K562 (cell line): ENCODE results near the gene ICAM3. TPM values are rescaled to one million over a fixed set of nuclear protein-coding genes. Genes with fewer than 3 reads are reported as not detected.
A peak's percentile ranks its signal among the peaks of the same experiment; 100 is the strongest.

ENCODE experiments used
- ARID2 ChIP-seq: fragments of 450-650 bp; IDR thresholded peaks from 2 replicates; pipeline ENCODE4 v1.6.1; 2017; ENCODE audit warnings: antibody characterized with exemption, mild to moderate bottlenecking
- BRCA1 ChIP-seq, 2 experiments: fragments of 450-650 bp in 1 of 2; sonication (generic) in 1 of 2; formaldehyde crosslinking in 1 of 2; IDR thresholded peaks; 2 replicates each; pipeline versions ENCODE4 v1.5.0 to v1.6.1; 2017 to 2020; ENCODE audit warnings: mild to moderate bottlenecking in 1 of 2, missing genetic modification reagents in 1 of 2
- BRD9 ChIP-seq: fragments of 450-650 bp; IDR thresholded peaks from 2 replicates; pipeline ENCODE4 v1.6.1; 2018; ENCODE audit warnings: low read depth; ENCODE audit not compliant: partially characterized antibody
- EHMT2 ChIP-seq: fragments of 450-650 bp; IDR thresholded peaks from 2 replicates; pipeline ENCODE4 v1.6.1; 2018; ENCODE audit warnings: antibody characterized with exemption
- ELK1 ChIP-seq: sonication (generic); formaldehyde crosslinking; IDR thresholded peaks from 2 replicates; pipeline ENCODE4 v1.8.1; 2022; ENCODE audit warnings: missing genetic modification reagents
- HDAC1 ChIP-seq, 2 experiments: fragments of 450-650 bp; IDR thresholded peaks; 2 replicates each; pipeline ENCODE4 v1.6.1; 2016 to 2017; ENCODE audit warnings: inconsistent platforms in 1 of 2, mild to moderate bottlenecking in 1 of 2, moderate library complexity in 1 of 2
- KDM1A ChIP-seq, 2 experiments: fragments of 450-650 bp; IDR thresholded peaks; 2 replicates each; pipeline ENCODE4 v1.6.1; 2016; ENCODE audit warnings: mild to moderate bottlenecking in 2 of 2
- MAFF ChIP-seq: IDR thresholded peaks from 2 replicates; pipeline ENCODE4 v1.6.1; 2012; ENCODE audit warnings: low read length, improper control_type of control experiment
- MCM7 ChIP-seq, 2 experiments: fragments of 450-650 bp; IDR thresholded peaks; 2 replicates each; pipeline ENCODE4 v1.6.1; 2016 to 2018
- PURB ChIP-seq: sonication (generic); formaldehyde crosslinking; IDR thresholded peaks from 2 replicates; pipeline ENCODE4 v1.9.0; 2021; ENCODE audit warnings: low read depth, mild to moderate bottlenecking, missing genetic modification reagents
- PYGO2 ChIP-seq: fragments of 450-650 bp; IDR thresholded peaks from 2 replicates; pipeline ENCODE4 v1.6.1; 2016; ENCODE audit warnings: mild to moderate bottlenecking, missing genetic modification characterization, moderate library complexity, missing compliant biosample characterization
- SAFB2 ChIP-seq: fragments of 200-400 bp; formaldehyde crosslinking; IDR thresholded peaks from 2 replicates; pipeline ENCODE4 v1.6.1; 2018; ENCODE audit warnings: borderline replicate concordance, low read length, low read depth, moderate library complexity; ENCODE audit not compliant: severe bottlenecking
- SIN3A ChIP-seq, 2 experiments: fragments of 150-350 bp in 1 of 2; IDR thresholded peaks; 2 replicates each; pipeline ENCODE4 v1.6.1; 2011 to 2016; ENCODE audit warnings: borderline replicate concordance in 2 of 2, low read depth in 2 of 2, low read length in 2 of 2, mild to moderate bottlenecking in 2 of 2, moderate library complexity in 2 of 2; ENCODE audit not compliant: control insufficient read depth in 1 of 2
- SIN3B ChIP-seq: fragments of 450-650 bp; IDR thresholded peaks from 2 replicates; pipeline ENCODE4 v1.6.1; 2017; ENCODE audit warnings: low read depth, mild to moderate bottlenecking, moderate library complexity
- STAG1 ChIP-seq: sonication (generic); formaldehyde crosslinking; IDR thresholded peaks from 2 replicates; pipeline ENCODE4 v1.5.0; 2020; ENCODE audit warnings: missing genetic modification reagents, borderline replicate concordance
- STAT5B ChIP-seq: fragments of 250-450 bp; sonication (Bioruptor Pico); IDR thresholded peaks from 2 replicates; pipeline ENCODE4 v1.8.0; 2021; ENCODE audit warnings: mild to moderate bottlenecking, inconsistent platforms
- TCF7 ChIP-seq: sonication (generic); IDR thresholded peaks from 2 replicates; pipeline ENCODE4 v1.6.1; 2016; ENCODE audit warnings: antibody characterized with exemption, borderline replicate concordance
- XRCC4 ChIP-seq: IDR thresholded peaks from one replicate; pipeline ENCODE4 v1.6.1; 2011; ENCODE audit not compliant: insufficient read depth, insufficient read length; ENCODE audit errors: extremely low read depth
- ZNF324 ChIP-seq: fragments of 250-450 bp; sonication (Bioruptor Pico); IDR thresholded peaks from 2 replicates; pipeline ENCODE4 v1.4.0; 2020; ENCODE audit warnings: mild to moderate bottlenecking
- ZNF518B ChIP-seq: fragments of 250-450 bp; sonication (Bioruptor Pico); IDR thresholded peaks from 2 replicates; pipeline ENCODE4 v1.5.0; 2021; ENCODE audit warnings: mild to moderate bottlenecking, moderate library complexity
- ZNF57 ChIP-seq: fragments of 450-650 bp; formaldehyde crosslinking; IDR thresholded peaks from 2 replicates; pipeline ENCODE4 v1.4.0; 2020; ENCODE audit warnings: mild to moderate bottlenecking, moderate library complexity
- ZNF717 ChIP-seq: fragments of 250-450 bp; sonication (Bioruptor Pico); IDR thresholded peaks from 2 replicates; pipeline ENCODE4 v1.5.0; 2021
- ZNF785 ChIP-seq: fragments of 250-450 bp; sonication (Bioruptor Pico); IDR thresholded peaks from 2 replicates; pipeline ENCODE4 v1.4.0; 2020; ENCODE audit warnings: mild to moderate bottlenecking
- ZSCAN32 ChIP-seq: fragments of 450-650 bp; formaldehyde crosslinking; IDR thresholded peaks from 2 replicates; pipeline ENCODE4 v1.4.0; 2020; ENCODE audit warnings: mild to moderate bottlenecking, moderate library complexity
- polyA plus RNA-seq, 8 experiments: library from polyadenylated mRNA; depleted of rRNA in 4 of 8; stranded (reverse) in 5 of 8; unstranded in 3 of 8; fragments of >200 nt; fragmentation: Nextera tagmentation in 2 of 8; fragmentation: Illumina TruSeq in 1 of 8; extraction: Ambion mirVana in 2 of 8; extraction: Trizol in 1 of 8; gene quantifications; 2 replicates each; pipeline versions ENCODE4 v1.2.1 to v1.2.3, GENCODE V29; 2011 to 2014; ENCODE audit warnings: inconsistent platforms in 1 of 8, missing spikeins in 1 of 8
- total RNA-seq, 7 experiments: library from RNA; depleted of rRNA in 6 of 7; stranded (reverse); fragments of >200 nt in 6 of 7; fragmentation: Illumina TruSeq in 2 of 7; extraction: Trizol in 2 of 7; gene quantifications; 2 replicates each; pipeline versions ENCODE4 v1.2.1 to v1.2.3, GENCODE V29; 2011 to 2021; ENCODE audit warnings: low replicate concordance in 1 of 7

Gene ICAM3
- total and polyA plus RNA-seq, 9 of the 15 experiments (the other 6 are each of a cell fraction or from before 2014, with no cell fraction given): 6.5 to 39.5 (median 24.2) TPM

- TF ChIP-seq ZNF518B: no peak
- TF ChIP-seq ZNF57 (CRISPR knock-in tag): 0 out of 2 replicates have a peak, but pooled peaks have one; percentile 30
- no peak for TF ChIP-seq STAT5B (CRISPR knock-in tag)
- TF ChIP-seq ARID2: no peak
- TF ChIP-seq ZNF324 (CRISPR knock-in tag): no peak
- no peak for TF ChIP-seq SAFB2
- TF ChIP-seq PYGO2: no peak
- TF ChIP-seq ZSCAN32 (CRISPR knock-in tag): no peak
- no peak for TF ChIP-seq SIN3B
- TF ChIP-seq XRCC4: no peak
- no peak for TF ChIP-seq ELK1 (CRISPR knock-in tag)
- no peak for TF ChIP-seq BRD9
- no peak for TF ChIP-seq MCM7 (IDR thresholded peaks at IDR 0.05)
- TF ChIP-seq ZNF717 (CRISPR knock-in tag): 0 out of 2 replicates have a peak, but pooled peaks have one; percentile 17
- TF ChIP-seq EHMT2: no peak
- no peak for TF ChIP-seq STAG1 (CRISPR knock-in tag)
- no peak for TF ChIP-seq BRCA1 (IDR thresholded peaks at IDR 0.05)
- no peak for TF ChIP-seq BRCA1 (CRISPR knock-in tag; IDR thresholded peaks at IDR 0.05)
- peak in 1 of 2 experiments; percentile 43; a peak in 2 of 4 replicates for TF ChIP-seq SIN3A (IDR thresholded peaks at IDR 0.05; ENCODE audit: borderline replicate concordance in 2 of 2, control insufficient read depth in 1 of 2, low read depth in 2 of 2, low read length in 2 of 2)
- TF ChIP-seq TCF7: no peak
- no peak for TF ChIP-seq KDM1A (IDR thresholded peaks at IDR 0.05)
- no peak for TF ChIP-seq MAFF
- TF ChIP-seq ZNF785 (CRISPR knock-in tag): no peak
- peak in 1 of 2 experiments; percentile 64; a peak in 2 of 4 replicates for TF ChIP-seq HDAC1 (IDR thresholded peaks at IDR 0.05)
- no peak for TF ChIP-seq PURB (CRISPR knock-in tag)
Observed at GRCh38 chr19:10289836-10290356, 49.5 kb downstream of the ICAM3 start, which contains the start of gene ICAM5 (continued).
